ENCODE results near the gene ARF5.

DNA sequence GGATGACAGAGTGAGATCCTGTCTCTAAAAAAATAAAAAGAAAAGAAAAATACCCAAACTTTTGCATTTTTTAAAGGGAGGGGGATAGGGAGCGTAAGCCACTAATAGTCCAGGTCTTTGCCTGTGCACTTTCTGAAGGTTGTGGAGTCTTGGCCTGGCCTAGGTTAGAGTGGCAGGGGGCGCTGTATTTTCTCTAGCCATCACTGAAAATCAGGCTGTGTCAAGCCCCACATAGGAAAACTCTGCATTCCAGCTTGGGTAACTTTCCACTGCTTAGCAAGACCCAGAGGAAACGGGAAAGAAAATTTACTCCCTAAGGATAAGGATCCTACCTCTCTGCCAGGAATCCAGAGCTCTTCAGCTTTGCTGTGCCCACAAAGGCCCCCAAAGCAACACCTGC lies 40.2 kb downstream of the ARF5 start:
- TF ChIP-seq, protein P1, sequence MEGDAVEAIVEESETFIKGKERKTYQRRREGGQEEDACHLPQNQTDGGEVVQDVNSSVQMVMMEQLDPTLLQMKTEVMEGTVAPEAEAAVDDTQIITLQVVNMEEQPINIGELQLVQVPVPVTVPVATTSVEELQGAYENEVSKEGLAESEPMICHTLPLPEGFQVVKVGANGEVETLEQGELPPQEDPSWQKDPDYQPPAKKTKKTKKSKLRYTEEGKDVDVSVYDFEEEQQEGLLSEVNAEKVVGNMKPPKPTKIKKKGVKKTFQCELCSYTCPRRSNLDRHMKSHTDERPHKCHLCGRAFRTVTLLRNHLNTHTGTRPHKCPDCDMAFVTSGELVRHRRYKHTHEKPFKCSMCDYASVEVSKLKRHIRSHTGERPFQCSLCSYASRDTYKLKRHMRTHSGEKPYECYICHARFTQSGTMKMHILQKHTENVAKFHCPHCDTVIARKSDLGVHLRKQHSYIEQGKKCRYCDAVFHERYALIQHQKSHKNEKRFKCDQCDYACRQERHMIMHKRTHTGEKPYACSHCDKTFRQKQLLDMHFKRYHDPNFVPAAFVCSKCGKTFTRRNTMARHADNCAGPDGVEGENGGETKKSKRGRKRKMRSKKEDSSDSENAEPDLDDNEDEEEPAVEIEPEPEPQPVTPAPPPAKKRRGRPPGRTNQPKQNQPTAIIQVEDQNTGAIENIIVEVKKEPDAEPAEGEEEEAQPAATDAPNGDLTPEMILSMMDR (conservative IDR thresholded peaks at IDR 0.05 in 1 of 2, IDR thresholded peaks at IDR 0.05 in 1 of 2; ENCODE audit: extremely low read depth in 1 of 2, insufficient read depth in 1 of 2, low read depth in 1 of 2, low read length in 2 of 2) = no peak
- TF ChIP-seq EZH2 (IDR thresholded peaks at IDR 0.05; ENCODE audit: borderline replicate concordance, low read length) = no peak
